HG02678 (cell line): ENCODE results near the gene TMEM174.
A peak's percentile ranks its signal among the peaks of the same experiment; 100 is the strongest.
"Not testable (repeated sequence)": the region's sequence is repeated elsewhere in the genome, so short reads cannot be mapped to it uniquely, and the experiment has no call there.

ENCODE experiments used
- ATAC-seq: cut with Tn5 transposase; IDR thresholded peaks from one replicate; pipeline ENCODE4 v1.9.1; 2021; ENCODE audit warnings: mild to moderate bottlenecking, moderate library complexity; ENCODE audit not compliant: unreplicated experiment

TMEM174 gene

DNA sequence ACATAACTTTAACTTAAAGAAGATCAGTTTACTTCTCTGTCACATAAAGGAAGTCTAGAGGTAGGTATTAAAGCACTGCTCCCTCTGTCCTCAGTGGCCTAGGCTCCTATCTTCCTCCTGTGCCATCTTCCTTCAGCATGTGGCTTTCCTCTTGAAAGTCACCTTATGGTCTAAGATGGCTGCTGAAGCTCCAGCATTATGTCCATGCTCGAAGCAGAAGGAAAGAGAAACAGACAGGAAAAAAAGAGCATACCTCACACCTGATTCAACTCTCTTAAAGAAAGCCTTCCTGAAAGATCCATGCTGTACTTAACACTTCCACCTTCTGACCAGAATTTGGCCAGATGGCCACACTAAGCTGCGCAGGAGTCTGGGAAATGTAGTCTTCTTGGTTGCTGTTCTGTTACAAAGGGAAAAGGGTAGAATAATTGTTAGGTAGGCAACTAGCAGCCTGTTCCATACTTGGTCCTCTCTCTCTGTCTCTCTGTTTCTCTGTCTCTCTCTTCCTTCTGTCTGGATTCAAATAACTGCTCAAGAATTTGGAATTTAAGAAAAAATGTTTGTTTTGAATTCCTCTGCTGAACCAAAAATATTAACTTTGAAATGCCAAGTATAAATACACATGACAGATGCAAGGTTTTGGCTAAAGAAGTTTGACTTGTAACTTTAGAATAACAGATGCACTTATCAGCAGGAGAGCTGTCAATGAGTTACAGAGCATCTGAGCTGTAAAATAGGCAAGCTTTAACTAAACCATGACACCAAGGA, 16.0 kb downstream of the TMEM174 start:
- no peak for ATAC-seq

DNA sequence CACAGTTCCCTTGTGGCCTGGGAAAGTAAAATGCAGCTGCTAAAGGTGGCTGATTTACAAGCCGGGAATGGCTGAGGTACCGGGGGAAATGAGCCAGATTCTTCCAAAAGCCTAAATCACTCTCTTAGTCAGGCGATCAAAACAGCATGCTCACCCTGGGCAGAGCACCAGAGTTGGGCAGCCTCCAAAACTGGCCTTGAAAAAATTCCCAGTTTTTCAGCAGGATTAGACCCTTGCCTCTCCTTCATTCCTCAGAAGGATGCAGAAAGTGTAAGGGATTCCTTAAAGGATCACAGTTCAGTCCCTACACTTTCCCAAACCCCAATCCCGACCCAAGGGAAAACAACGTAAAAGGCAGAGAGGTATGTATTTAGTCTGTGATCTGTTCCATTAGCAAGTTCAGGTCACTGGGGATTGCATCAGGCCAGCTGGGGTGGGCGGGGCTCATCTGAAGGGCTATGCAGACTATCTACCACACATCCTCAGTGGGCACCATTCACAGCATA, 16.9 kb downstream of the TMEM174 start:
- ATAC-seq = no peak

DNA sequence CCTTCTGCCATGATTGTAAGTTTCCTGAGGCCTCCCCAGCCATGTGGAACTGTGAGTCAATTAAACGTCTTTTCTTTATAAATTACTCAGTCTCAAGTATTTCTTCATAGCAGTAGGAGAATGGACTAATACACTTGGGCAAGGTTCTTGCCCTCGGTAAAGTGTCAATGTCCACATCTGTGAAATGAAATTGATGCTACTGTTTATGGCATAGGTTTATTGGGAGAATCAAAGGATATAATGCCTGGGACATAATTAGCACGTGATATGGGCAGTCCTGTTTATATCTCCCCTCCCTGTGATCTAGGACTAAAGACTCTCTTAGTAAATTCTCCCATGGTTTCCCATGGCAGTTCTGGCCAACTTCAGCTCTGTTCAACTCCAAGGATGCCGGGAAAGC, 19.4 kb downstream of the TMEM174 start:
- no peak for ATAC-seq

DNA sequence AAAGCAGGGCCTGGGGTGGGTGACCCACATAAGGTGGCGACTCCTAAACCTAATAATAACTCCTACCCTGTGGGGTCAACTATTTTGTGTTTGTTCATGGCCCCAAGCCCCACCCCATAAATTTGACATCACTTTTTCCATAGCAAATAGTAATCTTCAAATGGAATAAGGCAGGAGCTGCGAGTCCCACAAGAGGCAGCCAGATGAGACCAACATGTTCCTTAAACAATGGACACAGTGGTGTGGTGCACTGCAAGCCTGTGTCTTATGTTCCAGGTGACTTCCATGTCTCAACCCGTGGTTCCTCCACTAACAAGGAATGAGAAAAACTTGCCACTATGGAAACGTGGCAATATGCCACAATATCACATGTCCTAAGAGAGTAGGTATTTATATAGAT, 20.6 kb downstream of the TMEM174 start:
- no peak for ATAC-seq

DNA sequence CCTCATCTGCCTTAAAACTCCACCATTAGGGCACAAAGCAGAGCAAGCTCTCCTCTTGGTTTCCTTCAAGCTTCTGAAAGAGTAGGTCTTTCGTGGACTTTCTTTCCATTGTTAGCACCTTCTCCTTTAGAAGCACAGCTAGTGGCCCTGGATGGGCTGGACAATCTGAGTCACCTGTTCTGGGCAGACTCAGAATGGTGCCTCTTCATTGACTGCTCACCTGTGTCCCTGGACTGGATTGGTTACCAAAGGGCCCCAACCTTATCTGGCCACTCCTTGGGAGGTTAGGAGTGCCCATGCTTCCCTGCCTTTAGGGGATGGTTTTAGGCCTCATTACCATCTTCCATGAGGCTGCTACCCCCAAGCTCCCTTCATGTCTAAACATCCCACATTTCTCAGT, 23.2 kb downstream of the TMEM174 start:
- no peak for ATAC-seq

DNA sequence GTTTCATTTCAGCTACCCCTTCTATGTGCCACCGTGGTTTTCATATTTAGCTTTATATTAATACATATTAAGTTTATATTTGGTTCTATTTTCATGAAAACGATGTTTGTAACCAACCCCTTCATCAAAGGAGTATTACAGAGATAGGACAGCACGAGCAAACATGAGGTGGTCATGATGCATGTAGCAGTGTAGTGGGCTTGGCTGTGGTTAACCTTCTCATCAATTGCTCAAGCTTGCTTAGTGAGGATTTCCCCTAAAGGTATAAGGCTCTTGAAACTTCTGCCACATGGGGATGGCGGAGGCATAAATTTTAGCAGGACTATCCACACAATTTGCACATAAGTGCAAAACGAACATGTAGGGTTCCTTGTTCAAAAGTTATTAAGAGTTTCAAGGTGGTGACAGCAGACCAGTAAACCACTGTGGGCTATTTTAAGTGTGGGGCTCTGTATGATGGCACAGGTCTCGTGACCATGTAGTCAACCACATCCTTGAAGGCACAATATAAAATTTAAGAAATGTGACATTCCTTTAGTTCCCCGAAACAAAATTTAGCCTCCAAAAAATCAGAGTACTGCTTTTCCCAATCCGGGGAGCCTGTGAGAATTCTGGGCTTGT, 24.8 kb downstream of the TMEM174 start:
- ATAC-seq = no peak

DNA sequence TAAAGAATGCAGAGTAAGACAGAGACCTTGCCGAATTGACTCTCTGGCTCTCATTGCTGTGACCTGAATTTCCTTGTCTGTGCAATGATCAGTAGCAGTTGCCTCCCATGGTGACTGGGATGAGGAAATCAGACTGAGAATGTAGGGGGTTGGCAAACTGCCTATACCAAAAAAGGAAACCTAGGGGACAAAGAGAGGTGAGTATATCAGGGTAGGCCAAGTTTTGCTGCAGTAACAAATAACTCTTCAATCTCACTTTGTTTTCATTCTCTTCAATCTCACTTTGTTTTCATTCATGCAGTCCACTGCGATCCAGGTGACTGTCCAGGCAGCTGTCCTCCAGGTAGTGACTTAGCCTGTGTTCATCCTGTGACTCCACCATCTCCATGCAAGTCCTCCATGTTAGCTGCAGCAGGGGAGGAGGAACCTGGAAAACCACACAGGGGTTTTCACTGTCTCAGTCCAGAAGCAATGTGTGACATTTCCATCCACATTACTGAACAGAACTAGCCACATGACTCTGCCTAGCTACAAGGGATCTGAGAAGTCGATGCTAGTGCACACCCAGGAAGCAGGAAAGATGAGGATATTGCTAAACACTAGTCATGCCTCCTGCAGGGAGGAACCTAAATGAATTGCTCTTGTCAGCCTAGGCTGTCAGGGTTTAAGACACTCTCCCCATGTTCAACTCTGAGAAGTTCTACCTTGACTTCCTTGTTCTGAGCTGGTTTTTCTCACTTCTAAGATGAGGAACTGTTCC, 26.0 kb downstream of the TMEM174 start:
- ATAC-seq = no peak

DNA sequence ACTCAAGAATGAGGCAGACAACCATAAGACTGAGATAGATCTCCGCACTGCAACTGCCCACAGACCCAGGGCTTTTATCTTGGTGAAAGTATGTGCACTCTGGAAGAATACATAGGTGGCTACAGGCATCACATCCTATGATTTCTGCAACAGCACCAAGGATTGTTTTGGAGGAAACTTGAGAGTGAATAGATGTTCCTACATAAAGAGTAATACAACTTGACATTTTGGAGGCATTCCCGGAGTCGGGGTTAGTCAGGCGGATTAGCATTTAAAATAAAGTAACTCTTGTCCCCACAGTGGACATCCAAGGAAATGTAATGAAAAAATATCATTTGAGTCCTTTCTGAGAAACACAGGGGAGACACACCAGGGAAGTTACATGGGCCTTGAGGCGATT, 26.7 kb downstream of the TMEM174 start:
- ATAC-seq = no peak

DNA sequence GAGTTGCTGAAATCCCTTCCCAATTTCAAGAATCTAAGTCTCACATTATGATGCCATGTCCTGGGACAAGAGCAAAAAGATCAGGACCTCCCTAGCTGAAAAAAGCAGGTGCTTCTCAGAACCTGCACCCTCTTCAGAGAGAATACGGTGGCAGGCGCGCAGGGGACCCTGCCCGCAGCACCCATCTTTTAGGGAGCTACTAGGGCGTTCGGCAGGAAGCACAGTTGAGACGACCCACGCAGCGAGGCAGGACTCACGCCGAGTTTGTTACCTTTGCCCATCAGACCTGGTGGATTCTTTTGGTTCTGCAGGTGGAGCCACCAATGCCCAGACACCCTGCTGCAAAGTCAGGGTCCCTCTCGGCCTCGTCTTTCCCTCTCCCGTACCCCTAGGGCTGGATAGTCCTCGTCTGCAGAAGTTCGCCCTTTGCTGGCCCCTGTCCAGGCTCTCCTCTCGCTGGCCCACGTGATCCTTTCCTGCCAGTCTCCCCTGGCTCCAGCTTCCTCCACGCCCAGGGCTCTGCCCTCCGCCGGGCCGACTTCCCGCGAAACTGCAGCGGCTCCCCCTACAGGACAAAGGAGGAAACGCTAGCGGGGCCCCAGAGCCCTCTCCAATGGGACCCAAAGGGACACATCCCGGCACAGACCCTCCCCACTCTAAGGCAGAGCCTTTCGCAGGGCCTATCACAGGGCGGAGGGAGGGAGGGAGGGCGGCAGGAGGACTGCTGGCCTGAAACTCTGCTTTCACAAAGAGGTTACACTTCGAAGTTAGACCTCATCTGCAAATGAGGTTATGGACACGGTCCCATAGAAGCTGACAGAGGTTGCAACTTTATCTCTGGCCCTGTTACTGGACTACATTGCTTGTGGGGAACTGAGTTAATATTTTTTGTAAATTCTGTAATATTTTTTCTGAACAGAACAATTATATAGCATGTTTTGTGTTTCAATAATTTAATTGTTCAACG, 28.8 kb downstream of the TMEM174 start:
- peak; percentile 81 for ATAC-seq

DNA sequence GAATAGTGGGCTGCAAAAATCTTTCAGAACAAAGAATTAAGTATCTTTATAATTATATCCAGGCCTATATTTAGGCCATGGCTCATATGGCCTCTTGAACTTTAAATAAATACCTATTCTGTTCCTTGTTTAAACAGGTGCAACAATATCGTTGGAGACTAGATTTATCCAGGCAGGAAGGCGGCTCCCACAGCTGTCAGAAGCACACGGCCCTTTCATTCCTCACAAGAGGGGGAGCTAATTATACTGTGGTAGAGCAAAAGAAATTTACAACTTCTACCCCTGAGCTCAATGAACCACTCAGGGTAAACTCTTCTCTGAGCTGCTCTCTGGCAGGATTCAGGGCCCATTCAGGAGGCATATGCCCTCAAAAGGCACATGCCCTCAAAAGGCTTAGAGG, 31.3 kb downstream of the TMEM174 start:
- no peak for ATAC-seq

DNA sequence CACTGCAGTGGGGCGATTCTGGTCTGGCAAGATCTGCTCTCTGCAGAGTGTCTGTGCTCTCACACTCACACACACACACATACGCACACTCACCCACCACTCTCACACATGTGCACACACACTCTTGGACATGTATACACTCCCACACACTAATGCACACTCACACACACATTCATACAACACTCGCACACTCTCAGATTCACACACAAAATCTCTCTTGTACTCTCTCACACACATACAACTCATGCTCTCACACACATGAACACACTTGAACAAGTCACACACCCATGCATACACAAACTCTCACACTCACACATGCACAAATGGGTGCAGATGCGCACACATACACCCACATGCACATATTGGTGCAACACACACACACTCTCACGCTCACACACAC, 31.7 kb downstream of the TMEM174 start:
- ATAC-seq = no peak

DNA sequence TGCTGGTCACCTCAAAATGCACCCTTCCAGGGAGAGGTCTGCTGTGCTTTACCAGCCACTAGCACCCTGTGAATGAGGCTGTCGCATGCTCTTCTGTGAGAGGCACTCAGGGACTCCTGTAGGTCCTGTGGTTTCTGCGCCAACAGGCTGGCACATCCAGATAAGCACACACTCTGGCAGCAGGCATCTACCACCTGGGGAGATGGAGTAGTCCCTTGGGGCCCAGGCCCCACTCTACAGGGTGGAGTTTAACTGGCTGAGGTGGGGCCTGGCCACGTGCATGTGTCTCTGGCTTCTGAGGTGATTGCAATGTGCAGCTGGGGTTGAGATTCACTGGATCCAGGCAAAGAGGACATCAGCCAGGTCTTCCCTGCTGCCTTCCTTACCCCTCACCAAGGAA, 32.3 kb downstream of the TMEM174 start:
- ATAC-seq = no peak

DNA sequence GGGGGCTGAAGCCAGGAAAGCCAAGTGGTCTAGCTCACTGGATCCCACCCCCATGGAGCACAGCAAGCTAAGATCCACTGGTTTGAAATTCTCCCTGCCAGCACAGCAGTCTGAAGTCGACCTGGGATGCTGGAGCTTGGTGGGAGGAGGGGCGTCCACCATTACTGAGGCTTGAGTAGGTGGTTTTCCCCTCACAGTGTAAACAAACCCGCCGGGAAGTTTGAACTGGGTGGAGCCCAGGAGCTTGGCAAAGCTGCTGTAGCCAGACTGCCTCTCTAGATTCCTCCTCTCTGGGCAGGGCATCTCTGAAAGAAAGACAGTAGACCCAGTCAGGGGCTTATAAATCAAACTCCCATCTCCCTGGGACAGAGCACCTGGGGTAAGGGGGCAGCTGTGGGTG, 34.2 kb downstream of the TMEM174 start:
- ATAC-seq = not testable (repeated sequence)

DNA sequence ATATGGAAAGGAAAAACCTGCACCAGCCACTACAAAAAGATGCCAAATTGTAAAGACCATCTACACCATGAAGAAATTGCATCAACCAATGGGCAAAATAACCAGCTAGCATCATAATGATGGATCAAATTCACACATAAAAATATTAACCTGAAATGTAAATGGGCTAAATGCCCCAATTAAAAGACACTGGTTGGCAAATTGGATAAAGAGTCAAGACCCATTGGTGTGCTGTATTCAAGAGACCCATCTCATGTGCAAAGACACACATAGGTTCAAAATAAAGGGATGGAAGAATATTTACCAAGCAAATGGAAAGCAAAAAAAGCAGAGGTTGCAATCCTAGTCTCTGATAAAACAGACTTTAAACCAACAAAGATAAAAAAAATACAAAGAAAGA, 36.1 kb downstream of the TMEM174 start:
- ATAC-seq = not testable (repeated sequence)

DNA sequence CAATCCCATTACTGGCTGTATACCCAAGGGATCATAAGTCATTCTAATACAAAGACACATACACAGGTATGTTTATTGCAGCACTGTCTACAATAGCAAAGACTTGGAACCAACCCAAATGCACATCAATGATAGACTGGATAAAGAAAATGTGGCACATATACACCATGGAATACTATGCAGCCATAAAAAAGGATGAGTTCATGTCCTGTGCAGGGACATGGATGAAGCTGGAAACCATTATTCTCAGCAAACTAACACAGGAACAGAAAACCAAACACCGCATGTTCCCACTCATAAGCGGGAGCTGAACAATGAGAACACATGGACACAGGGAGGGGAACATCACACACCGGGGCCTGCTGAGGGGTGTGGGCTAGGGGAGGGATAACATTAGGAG, 39.7 kb downstream of the TMEM174 start:
- not testable (repeated sequence) for ATAC-seq

DNA sequence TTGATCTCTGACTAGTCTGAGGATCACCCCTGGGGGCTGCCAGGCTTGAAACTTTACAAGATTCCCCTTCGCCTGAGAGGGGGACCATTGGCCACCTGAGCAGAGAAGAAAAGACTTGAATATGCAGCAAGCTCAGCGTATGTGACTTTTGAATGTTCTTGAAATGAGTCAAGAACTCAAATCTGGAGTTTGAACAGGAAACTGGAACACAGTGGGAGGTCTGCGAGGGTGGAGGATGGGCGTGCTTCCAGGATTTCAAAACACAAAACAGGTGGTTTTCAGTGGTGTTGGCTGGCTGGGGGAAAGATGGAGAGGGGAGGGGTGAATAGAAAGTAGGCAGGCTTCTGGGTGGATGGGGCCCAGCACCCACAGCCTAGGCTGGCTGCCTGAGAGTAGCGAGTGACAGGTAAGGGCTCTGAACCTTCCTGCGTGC, 40.6 kb downstream of the TMEM174 start:
- ATAC-seq = peak; percentile 54

DNA sequence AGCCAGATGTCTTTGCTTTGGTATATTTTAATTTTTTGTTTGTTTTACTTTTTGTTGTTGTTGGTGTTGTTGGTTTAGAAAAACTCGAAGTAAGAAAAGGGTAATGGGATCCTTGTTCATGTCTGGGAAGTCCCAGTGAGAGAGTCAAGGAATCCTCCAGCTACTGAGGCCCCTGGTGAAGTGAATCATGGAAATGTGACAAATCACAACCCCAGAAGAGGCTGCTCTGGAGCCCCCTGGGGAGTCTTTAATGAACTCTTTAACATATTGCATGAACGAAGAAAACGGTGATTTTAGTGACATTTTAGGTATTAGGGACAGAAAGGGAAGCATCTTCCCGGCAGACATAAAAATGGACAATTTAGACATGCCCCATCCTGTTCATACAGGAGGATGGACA, 41.3 kb downstream of the TMEM174 start:
- ATAC-seq = no peak

DNA sequence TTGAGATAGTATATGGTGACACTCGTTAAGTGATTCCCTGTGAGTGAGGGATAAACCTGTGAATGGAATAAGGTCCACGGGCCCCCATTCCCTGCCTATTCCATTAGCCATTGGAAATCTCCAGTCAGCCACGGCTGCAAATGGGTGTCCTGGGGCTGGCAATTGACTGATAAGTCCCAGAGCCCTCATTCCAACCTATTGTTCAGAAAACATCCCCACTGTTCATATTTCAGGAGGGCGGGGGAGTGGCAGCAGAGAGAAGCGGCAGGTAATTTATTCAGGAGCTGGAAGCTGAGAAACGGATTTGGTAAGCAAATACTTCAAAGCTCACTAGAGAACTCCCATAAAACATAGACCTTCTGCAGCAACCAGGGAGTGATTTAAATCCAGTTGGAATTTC, 42.0 kb downstream of the TMEM174 start:
- no peak for ATAC-seq

DNA sequence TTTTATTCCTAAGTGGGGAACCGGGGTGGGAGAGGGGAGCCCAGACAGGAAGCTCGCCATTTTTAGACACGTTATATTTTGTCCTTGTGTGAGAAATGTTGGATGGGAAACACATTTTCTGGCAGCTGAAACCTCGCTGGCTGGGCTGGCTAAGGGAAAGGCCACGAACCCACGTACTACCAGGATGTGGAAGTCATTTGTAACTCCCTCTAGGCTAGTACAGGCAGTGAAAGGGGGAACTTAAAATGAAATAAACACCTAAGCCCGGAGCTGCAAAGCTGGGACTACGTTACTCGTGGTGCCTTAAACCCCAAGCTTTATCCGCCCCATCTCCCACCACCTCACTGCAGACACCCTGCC, 42.5 kb downstream of the TMEM174 start:
- ATAC-seq = no peak

DNA sequence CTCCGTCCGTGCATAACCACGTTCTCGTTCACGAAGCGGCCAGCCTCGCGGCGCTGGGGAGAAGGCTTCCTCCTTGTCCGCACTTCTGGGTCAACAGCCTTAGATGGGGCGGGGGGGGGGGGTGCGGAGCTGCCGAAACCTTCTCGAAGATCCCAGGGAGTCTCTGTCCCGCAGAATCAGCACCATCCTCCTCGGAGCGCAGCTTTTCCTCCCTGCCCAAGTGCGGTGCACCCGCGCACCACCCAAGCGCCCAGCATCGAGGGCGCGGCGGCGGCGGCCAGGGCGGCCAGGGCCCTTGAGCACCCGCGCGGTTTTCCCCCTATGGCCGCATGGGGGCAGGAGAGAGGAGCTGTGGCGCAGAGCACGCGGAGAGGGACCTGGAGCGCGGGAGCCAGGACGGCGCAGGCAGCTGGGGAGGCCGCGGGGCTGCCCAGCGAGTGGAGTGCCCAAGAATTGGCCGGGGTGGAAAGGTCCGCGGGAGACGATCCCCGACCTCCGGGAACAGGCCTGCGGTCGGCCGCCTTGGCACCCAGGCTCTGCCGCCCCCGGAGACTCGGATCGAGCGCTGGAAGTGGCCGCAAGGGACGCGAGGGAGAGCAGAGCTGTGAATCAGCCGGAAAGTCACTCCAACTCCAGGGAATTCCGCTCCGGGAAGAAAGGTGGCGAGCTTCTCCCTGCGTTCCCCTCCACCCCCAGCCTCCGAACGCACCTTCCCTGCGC, 43.1 kb downstream of the TMEM174 start:
- ATAC-seq = peak; percentile 85
